Thoracic aorta (tissue), 2 donors: ENCODE measurements around the gene PDSS2. TPM values are rescaled to one million over a fixed set of nuclear protein-coding genes. Genes with fewer than 3 reads are reported as not detected.

Source experiments
- ATAC-seq: fragments of 150-250 bp; one replicate; pipeline ENCODE4 v1.8.0; 2017; ENCODE audit warnings: low read depth; ENCODE audit not compliant: insufficient number of reproducible peaks, low FRiP score
- DNase-seq: peaks from one replicate; pipeline ENCODE4 v3.0.0-alpha.2; 2020; ENCODE audit warnings: low spot score
- H3K27ac ChIP-seq, 2 donors: fragments of 200-600 bp; sonication (generic); 1 replicate in 1 of 2; 2 replicates in 1 of 2; pipeline ENCODE4 v1.5.1; 2016; ENCODE audit warnings: mild to moderate bottlenecking in 2 of 2, moderate library complexity in 2 of 2
- H3K27me3 ChIP-seq: fragments of 200-600 bp; sonication (generic); replicated peaks from 2 replicates; pipeline ENCODE4 v1.6.0; 2016; ENCODE audit warnings: mild to moderate bottlenecking; ENCODE audit not compliant: insufficient read depth
- H3K36me3 ChIP-seq: fragments of 200-600 bp; sonication (generic); one replicate; pipeline ENCODE4 v1.5.1; 2016
- H3K4me1 ChIP-seq, 2 donors: fragments of 200-600 bp; sonication (generic); 1 replicate in 1 of 2; 2 replicates in 1 of 2; pipeline versions ENCODE4 v1.5.1 to v1.6.0; 2016; ENCODE audit warnings: low read depth in 2 of 2, mild to moderate bottlenecking in 1 of 2; ENCODE audit not compliant: control insufficient read depth in 1 of 2
- H3K4me3 ChIP-seq: fragments of 200-600 bp; sonication (generic); 2 replicates; pipeline ENCODE4 v1.5.1; 2016; ENCODE audit warnings: mild to moderate bottlenecking
- H3K9me3 ChIP-seq: fragments of 200-600 bp; sonication (generic); 2 replicates; pipeline ENCODE4 v1.5.1; 2016
- total RNA-seq, 2 donors: library from RNA; depleted of rRNA; stranded (reverse); fragments of >200 nt; gene quantifications; one replicate each; pipeline versions ENCODE4 v1.1.0 to v1.2.3, GENCODE V29; 2016
- TF ChIP-seq, protein P1 (sequence below): fragments of 200-600 bp; sonication (generic); IDR thresholded peaks from one replicate; pipeline ENCODE4 v1.5.1; 2019; ENCODE audit warnings: antibody characterized with exemption

The PDSS2 gene
- total RNA-seq, 2 donors from 2014 or later = 6.9 to 9.9 TPM

DNA sequence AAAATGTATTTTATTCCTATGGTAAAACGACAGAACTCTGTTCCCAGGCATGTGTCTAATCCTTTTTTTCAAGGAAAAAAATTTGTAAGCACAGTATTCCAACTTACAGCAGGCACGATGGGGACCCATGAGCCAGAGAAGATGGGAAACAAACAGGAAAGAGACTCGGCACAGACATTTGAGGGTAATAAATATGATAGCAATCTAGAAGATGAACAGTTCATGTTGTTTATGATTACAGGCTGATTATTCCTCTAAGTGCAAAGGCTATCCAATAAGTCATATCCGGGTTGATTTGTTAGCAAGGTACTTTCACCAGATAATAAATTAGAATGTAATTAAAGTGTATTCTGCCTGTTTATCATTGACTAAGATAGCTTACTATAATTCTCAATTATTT lies 43.2 kb downstream of the PDSS2 start:
- no peak overlapping the region for H3K27ac ChIP-seq
- H3K4me1 ChIP-seq = peaks cover 3 to 14% of the 10 kb centered on the region in 2 donors
- no peaks in the 10 kb centered on the region for H3K36me3 ChIP-seq
- no peak for ATAC-seq
- H3K27me3 ChIP-seq = no peaks in the 10 kb centered on the region
- no peak for DNase-seq
- TF ChIP-seq, protein P1, sequence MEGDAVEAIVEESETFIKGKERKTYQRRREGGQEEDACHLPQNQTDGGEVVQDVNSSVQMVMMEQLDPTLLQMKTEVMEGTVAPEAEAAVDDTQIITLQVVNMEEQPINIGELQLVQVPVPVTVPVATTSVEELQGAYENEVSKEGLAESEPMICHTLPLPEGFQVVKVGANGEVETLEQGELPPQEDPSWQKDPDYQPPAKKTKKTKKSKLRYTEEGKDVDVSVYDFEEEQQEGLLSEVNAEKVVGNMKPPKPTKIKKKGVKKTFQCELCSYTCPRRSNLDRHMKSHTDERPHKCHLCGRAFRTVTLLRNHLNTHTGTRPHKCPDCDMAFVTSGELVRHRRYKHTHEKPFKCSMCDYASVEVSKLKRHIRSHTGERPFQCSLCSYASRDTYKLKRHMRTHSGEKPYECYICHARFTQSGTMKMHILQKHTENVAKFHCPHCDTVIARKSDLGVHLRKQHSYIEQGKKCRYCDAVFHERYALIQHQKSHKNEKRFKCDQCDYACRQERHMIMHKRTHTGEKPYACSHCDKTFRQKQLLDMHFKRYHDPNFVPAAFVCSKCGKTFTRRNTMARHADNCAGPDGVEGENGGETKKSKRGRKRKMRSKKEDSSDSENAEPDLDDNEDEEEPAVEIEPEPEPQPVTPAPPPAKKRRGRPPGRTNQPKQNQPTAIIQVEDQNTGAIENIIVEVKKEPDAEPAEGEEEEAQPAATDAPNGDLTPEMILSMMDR = no peak
- no peak overlapping the region for H3K4me3 ChIP-seq
- H3K9me3 ChIP-seq = no peaks in the 10 kb centered on the region

DNA sequence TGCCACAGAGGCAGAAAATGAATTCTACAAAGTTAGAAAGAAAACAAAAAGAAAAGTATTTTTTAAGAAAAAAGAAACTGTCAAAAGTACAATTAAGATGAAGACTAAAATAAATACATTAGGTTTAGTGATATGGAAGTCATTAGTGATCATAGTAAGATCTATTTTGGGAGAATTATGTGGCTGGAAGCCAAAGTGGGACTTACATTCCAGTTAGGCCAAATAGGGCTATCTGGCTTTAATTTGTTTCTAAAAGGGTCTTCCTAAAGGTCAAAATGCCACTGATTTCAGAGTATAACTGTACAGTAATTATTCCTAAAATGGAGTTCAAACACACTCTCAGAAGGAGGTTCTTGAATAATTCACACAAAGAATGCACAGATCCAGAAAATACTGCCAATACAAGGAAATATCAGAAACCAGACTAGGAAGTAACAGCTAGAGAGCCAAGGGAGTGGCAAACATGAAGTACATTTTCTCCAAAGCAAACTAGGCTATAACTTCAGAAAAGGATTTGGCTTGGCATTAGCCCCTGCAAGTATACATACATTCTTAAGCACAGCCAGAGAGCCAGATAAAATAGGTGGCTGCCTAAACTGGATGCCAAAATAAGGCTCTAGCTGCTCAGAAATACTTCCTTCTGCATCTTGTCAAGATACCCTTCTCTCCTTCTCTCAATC lies 45.3 kb downstream of the PDSS2 start:
- H3K4me1 ChIP-seq = peaks cover 3 to 14% of the 10 kb centered on the region in 2 donors
- H3K9me3 ChIP-seq = no peaks in the 10 kb centered on the region
- no peaks in the 10 kb centered on the region for H3K36me3 ChIP-seq
- TF ChIP-seq, protein P1 = no peak
- H3K27me3 ChIP-seq = no peaks in the 10 kb centered on the region
- H3K27ac ChIP-seq = no peak overlapping the region
- H3K4me3 ChIP-seq = no peak overlapping the region
- ATAC-seq (no peak), DNase-seq (no peak)

DNA sequence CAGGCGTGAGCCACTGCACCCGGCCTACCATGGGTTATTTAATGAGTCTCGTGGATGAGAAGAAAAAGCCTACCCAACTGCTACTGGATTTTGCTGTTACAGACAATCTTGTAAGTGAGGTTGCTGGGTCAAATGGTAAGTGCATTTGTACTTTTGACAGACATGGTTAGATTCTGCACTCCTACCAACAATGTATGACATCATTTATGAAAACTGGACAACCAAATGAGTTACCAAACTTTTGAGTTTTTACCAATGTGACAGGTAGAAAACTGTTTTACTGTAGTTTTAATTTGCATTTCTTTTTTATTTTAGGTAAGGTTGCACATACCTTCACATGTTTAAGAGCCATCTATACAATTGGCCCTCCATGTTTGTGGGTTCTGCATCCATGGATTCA lies 48.2 kb downstream of the PDSS2 start:
- no peak for ATAC-seq
- Histone ChIP-seq H3K9me3 (no peaks in the 10 kb centered on the region), H3K27me3 (no peaks in the 10 kb centered on the region), H3K4me3 (no peak overlapping the region), H3K4me1 (peaks cover 3 to 14% of the 10 kb centered on the region in 2 donors), H3K36me3 (no peaks in the 10 kb centered on the region), H3K27ac (no peak overlapping the region)
- TF ChIP-seq, protein P1 = no peak
- no peak for DNase-seq

DNA sequence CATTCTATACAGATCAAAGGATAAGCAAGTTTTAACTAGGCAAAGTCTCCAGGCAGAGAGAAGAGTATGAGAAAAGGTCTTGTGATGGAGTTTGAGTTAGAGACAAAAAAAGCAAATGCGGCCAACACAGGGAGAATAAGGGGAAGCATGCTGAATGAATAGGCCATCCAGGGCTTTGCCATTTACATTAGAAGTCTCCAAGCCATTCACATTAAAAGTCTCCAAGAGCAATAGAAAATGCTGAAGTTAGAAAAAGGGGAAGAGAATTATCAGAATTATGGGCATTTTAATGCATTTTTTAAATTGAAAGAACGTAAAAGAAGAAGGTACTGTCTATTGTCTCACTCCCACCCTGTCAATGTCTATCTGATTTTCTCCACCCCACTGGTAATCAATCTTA lies 49.4 kb downstream of the PDSS2 start:
- H3K4me1 ChIP-seq = peaks cover 3 to 14% of the 10 kb centered on the region in 2 donors
- H3K27me3 ChIP-seq = no peaks in the 10 kb centered on the region
- no peak overlapping the region for H3K4me3 ChIP-seq
- TF ChIP-seq, protein P1 = no peak
- no peaks in the 10 kb centered on the region for H3K36me3 ChIP-seq
- peaks cover 4% of the 10 kb centered on the region for H3K9me3 ChIP-seq
- no peak for ATAC-seq
- DNase-seq = no peak
- no peak overlapping the region for H3K27ac ChIP-seq

DNA sequence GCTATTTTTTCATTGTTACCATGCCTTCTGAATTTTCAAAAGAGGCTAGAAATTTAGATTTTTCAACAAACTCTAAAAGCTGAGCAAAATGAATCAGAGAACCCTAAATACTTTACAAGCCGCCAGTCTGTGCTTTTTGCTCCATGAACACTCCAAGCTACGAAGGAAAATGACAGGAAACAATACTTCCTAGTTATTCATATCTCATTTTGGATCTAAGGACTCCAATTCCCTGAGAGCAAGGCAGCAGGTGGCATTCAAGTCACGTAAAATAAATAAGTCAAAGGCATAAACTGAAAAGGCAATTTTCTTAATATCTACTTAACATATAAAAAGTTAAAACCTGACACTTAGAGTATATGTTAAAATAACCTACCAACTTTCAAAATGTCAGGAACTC lies 50.6 kb downstream of the PDSS2 start:
- Histone ChIP-seq H3K9me3 (peaks cover 14% of the 10 kb centered on the region), H3K4me1 (peaks cover 0 to 3% of the 10 kb centered on the region in 2 donors), H3K27ac (no peak overlapping the region), H3K36me3 (no peaks in the 10 kb centered on the region), H3K27me3 (no peaks in the 10 kb centered on the region), H3K4me3 (no peak overlapping the region)
- ATAC-seq (no peak), DNase-seq (no peak)
- TF ChIP-seq, protein P1 = no peak
